Endothelial cell of umbilical vein (primary cell): Measurements from ENCODE around the gene CEP63. TPM values are rescaled to one million over a fixed set of nuclear protein-coding genes. Genes with fewer than 3 reads are reported as not detected.

Experiments
- BruUV-seq: library from RNA; stranded (reverse); fragments of 400-500 nt; replicated peaks from 2 replicates; lab custom pipeline; 2021; lab: Mats Ljungman, UMichigan
- CTCF ChIA-PET: fragments of 300-600, 350-600 bp; sonication (Branson Sonifier 250); formaldehyde crosslinking; loops from one replicate; lab custom pipeline; 2021; ENCODE audit warnings: antibody characterized with exemption, inconsistent platforms; lab: Charles Lee
- POLR2A ChIA-PET: fragments of 300-600, 350-600 bp; sonication (Branson Sonifier 250); formaldehyde crosslinking; loops from one replicate; lab custom pipeline; 2021; ENCODE audit warnings: antibody characterized with exemption, inconsistent platforms; lab: Charles Lee
- DNase-seq: peaks from one replicate; pipeline ENCODE4 v3.0.0-alpha.2; 2011; ENCODE audit warnings: low read depth, low spot score
- FAIRE-seq: peaks from 2 replicates; lab custom pipeline; 2011; peaks lifted over from hg19 to GRCh38; lab: Jason Lieb, UNC
- H2AFZ ChIP-seq: 2 replicates; pipeline ENCODE4 v1.6.0; 2012; ENCODE audit warnings: low read depth, low read length, control low read depth, inconsistent platforms
- H3K27ac ChIP-seq: 2 replicates; pipeline ENCODE4 v1.5.1; 2011; ENCODE audit warnings: low read depth, mild to moderate bottlenecking, control low read depth, low read length, moderate library complexity; ENCODE audit not compliant: insufficient read depth
- H3K27me3 ChIP-seq, 2 experiments: 2 replicates each; pipeline versions ENCODE4 v1.6.0 to v1.6.1; 2011; ENCODE audit warnings: low read length in 2 of 2, mixed read lengths in 1 of 2; ENCODE audit not compliant: control insufficient read depth in 2 of 2, insufficient read depth in 2 of 2
- H3K36me3 ChIP-seq, 2 experiments: 2 replicates in 1 of 2; 3 replicates in 1 of 2; pipeline ENCODE4 v1.5.1; 2011; ENCODE audit warnings: low read length in 2 of 2, mild to moderate bottlenecking in 1 of 2, moderate library complexity in 1 of 2; ENCODE audit not compliant: control insufficient read depth in 2 of 2, insufficient read depth in 2 of 2; ENCODE audit errors: extremely low read depth in 1 of 2
- H3K4me1 ChIP-seq: 3 replicates; pipeline ENCODE4 v1.5.1; 2011; ENCODE audit warnings: mild to moderate bottlenecking, low read length; ENCODE audit not compliant: control insufficient read depth, insufficient read depth; ENCODE audit errors: extremely low read depth
- H3K4me2 ChIP-seq: 2 replicates; pipeline ENCODE4 v1.6.1; 2011; ENCODE audit warnings: low read length, control low read depth, mixed read lengths; ENCODE audit not compliant: insufficient read depth
- H3K4me3 ChIP-seq, 3 experiments: fragments of 200-600 bp in 1 of 3; sonication (generic), shearing (Covaris generic) in 1 of 3; replicated peaks in 1 of 3; 2 replicates each; pipeline ENCODE4 v1.5.1; 2011 to 2016; ENCODE audit warnings: control low read depth in 3 of 3, low read length in 3 of 3, mild to moderate bottlenecking in 2 of 3, inconsistent platforms in 1 of 3, low read depth in 1 of 3, moderate library complexity in 1 of 3; ENCODE audit not compliant: insufficient read depth in 1 of 3
- H3K79me2 ChIP-seq: 2 replicates; pipeline ENCODE4 v1.6.0; 2012; ENCODE audit warnings: low read length, inconsistent platforms; ENCODE audit not compliant: control insufficient read depth, insufficient read depth
- H3K9ac ChIP-seq: replicated peaks from 2 replicates; pipeline ENCODE3; 2011; ENCODE audit warnings: low read length, control low read depth; ENCODE audit not compliant: insufficient read depth; ENCODE audit errors: extremely low read depth
- H3K9me1 ChIP-seq: replicated peaks from 3 replicates; pipeline ENCODE4 v1.6.0; 2011; ENCODE audit warnings: mild to moderate bottlenecking, low read length; ENCODE audit not compliant: control insufficient read depth, insufficient read depth; ENCODE audit errors: extremely low read depth
- H3K9me3 ChIP-seq: replicated peaks from 2 replicates; pipeline ENCODE4 v1.5.1; 2012; ENCODE audit warnings: low read length, inconsistent platforms; ENCODE audit not compliant: control insufficient read depth, insufficient read depth
- H4K20me1 ChIP-seq: replicated peaks from 2 replicates; pipeline ENCODE3; 2011; ENCODE audit warnings: mild to moderate bottlenecking, low read length; ENCODE audit not compliant: control insufficient read depth, insufficient read depth; ENCODE audit errors: extremely low read depth
- CTCF ChIP-seq, 2 donors: IDR thresholded peaks; 1 replicate in 1 of 2; 2 replicates in 1 of 2; pipeline ENCODE4 v1.5.1; 2011; ENCODE audit warnings: low read length in 2 of 2, mild to moderate bottlenecking in 2 of 2, moderate library complexity in 2 of 2, control low read depth in 1 of 2, inconsistent platforms in 1 of 2, low read depth in 1 of 2; ENCODE audit not compliant: insufficient read depth in 1 of 2; ENCODE audit errors: extremely low read depth in 1 of 2
- EZH2 ChIP-seq: IDR thresholded peaks from 2 replicates; pipeline ENCODE4 v1.6.1; 2012; ENCODE audit warnings: borderline replicate concordance, low read depth, mild to moderate bottlenecking, moderate library complexity, low read length, inconsistent platforms; ENCODE audit not compliant: severe bottlenecking
- FOS ChIP-seq: IDR thresholded peaks from 2 replicates; pipeline ENCODE4 v1.6.1; 2011; ENCODE audit warnings: mild to moderate bottlenecking, low read length, moderate library complexity, borderline replicate concordance; ENCODE audit not compliant: insufficient read depth
- GATA2 ChIP-seq: IDR thresholded peaks from 2 replicates; pipeline ENCODE4 v1.7.0; 2011; ENCODE audit warnings: low read depth, mild to moderate bottlenecking, moderate library complexity, mixed read lengths, low read length; ENCODE audit not compliant: insufficient read length, insufficient read depth
- JUN ChIP-seq: IDR thresholded peaks from 2 replicates; pipeline ENCODE4 v1.6.1; 2011; ENCODE audit warnings: borderline replicate concordance, low read depth; ENCODE audit not compliant: insufficient read length, insufficient read depth
- MYC ChIP-seq: IDR thresholded peaks from one replicate; pipeline ENCODE4 v1.6.1; 2011; ENCODE audit warnings: mild to moderate bottlenecking, low read depth, low read length
- POLR2A ChIP-seq: IDR thresholded peaks from 2 replicates; pipeline ENCODE4 v1.6.1; 2012; ENCODE audit warnings: low read depth, mild to moderate bottlenecking, control low read depth, low read length
- POLR2AphosphoS5 ChIP-seq: IDR thresholded peaks from 2 replicates; pipeline ENCODE4 v1.6.1; 2012; ENCODE audit warnings: low read depth, mild to moderate bottlenecking, control low read depth, low read length, moderate library complexity; ENCODE audit not compliant: insufficient read depth
- dilution Hi-C: fragments of 300-500 bp; cut with MboI; formaldehyde crosslinking; loops from one replicate; pipeline ENCODE4 v1.15.0; 2019; ENCODE audit warnings: low sequenced_read_pairs; ENCODE audit not compliant: extremely low pct_ligation_motif_present
- intact Hi-C: fragments of 100-400 bp; cut with micrococcal nuclease; formaldehyde crosslinking; loops from one replicate; pipeline ENCODE4 v1.10.0; 2022
- polyA plus RNA-seq, 4 experiments: library from polyadenylated mRNA; depleted of rRNA in 3 of 4; stranded (reverse) in 3 of 4; unstranded in 1 of 4; fragments of >200 nt; gene quantifications; 2 replicates each; pipeline versions ENCODE4 v1.2.1 to v1.2.3, GENCODE V29; 2011 to 2012; ENCODE audit warnings: missing spikeins in 1 of 4
- total RNA-seq: library from RNA; stranded (reverse); gene quantifications from 2 replicates; pipeline ENCODE4 v1.2.3, GENCODE V29; 2021
- TF ChIP-seq, protein P1 (sequence below): IDR thresholded peaks from 2 replicates; pipeline ENCODE4 v1.6.1; 2011; ENCODE audit not compliant: insufficient read depth, insufficient read length

CEP63 gene
- total and polyA plus RNA-seq, 2 donors (not counting 3 experiments of a cell fraction or from before 2014, with no cell fraction given) = 5.7 to 29.4 TPM

- Histone ChIP-seq H3K9ac (no peak overlapping the region), H3K27me3 (no peaks in the 10 kb centered on the region), H3K79me2 (no peaks in the 10 kb centered on the region), H2AFZ (no peak overlapping the region), H3K9me3 (no peaks in the 10 kb centered on the region), H3K9me1 (no peaks in the 10 kb centered on the region), H3K4me2 (no peak overlapping the region), H3K4me3 (no peak overlapping the region), H4K20me1 (no peaks in the 10 kb centered on the region), H3K4me1 (peaks cover 9% of the 10 kb centered on the region), H3K27ac (no peak overlapping the region), H3K36me3 (no peaks in the 10 kb centered on the region)
- no peak for TF ChIP-seq JUN
- TF ChIP-seq, protein P1, sequence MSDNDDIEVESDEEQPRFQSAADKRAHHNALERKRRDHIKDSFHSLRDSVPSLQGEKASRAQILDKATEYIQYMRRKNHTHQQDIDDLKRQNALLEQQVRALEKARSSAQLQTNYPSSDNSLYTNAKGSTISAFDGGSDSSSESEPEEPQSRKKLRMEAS = no peak
- TF ChIP-seq POLR2A = no peak
- TF ChIP-seq MYC = no peak
- no peak for TF ChIP-seq POLR2AphosphoS5
- TF ChIP-seq GATA2 = no peak
- dilution Hi-C loops = no loop called here
- FAIRE-seq (no peak), DNase-seq (no peak)
- ChIA-PET CTCF (interaction anchor here (1.8 kb wide), 1 partner anchor 9 kb away, joined by 6 read pairs; no protein-coding TSS in a partner anchor), POLR2A (no interaction called here)
- intact Hi-C loops = no loop called here
- no TSS peak for BruUV-seq
These were observed 21.0 kb upstream of the CEP63 start for GRCh38 chr3:134464689-134465365.

GRCh38 chr3:134466331-134466730 is 19.5 kb upstream of the CEP63 start:
- Histone ChIP-seq H3K27ac (no peak overlapping the region), H2AFZ (no peak overlapping the region), H3K79me2 (no peaks in the 10 kb centered on the region), H4K20me1 (no peaks in the 10 kb centered on the region), H3K4me2 (no peak overlapping the region), H3K9ac (no peak overlapping the region), H3K9me1 (no peaks in the 10 kb centered on the region), H3K4me1 (peaks cover 11% of the 10 kb centered on the region), H3K36me3 (no peaks in the 10 kb centered on the region), H3K4me3 (no peak overlapping the region), H3K27me3 (no peaks in the 10 kb centered on the region), H3K9me3 (no peaks in the 10 kb centered on the region)
- DNase-seq (no peak), FAIRE-seq (no peak)
- ChIA-PET CTCF (interaction anchor here (0.7 kb wide), 1 partner anchor 149 kb away, joined by 4 read pairs; no protein-coding TSS in a partner anchor), POLR2A (no interaction called here)
- no TSS peak for BruUV-seq
- intact Hi-C loops (no loop called here), dilution Hi-C loops (no loop called here)
- TF ChIP-seq POLR2A = no peak
- TF ChIP-seq CTCF (IDR thresholded peaks at IDR 0.05; ENCODE audit: extremely low read depth in 1 of 2, insufficient read depth in 1 of 2, low read depth in 1 of 2, low read length in 2 of 2) = no peak
- TF ChIP-seq MYC = no peak
- no peak for TF ChIP-seq POLR2AphosphoS5
- TF ChIP-seq, protein P1 = no peak
- no peak for TF ChIP-seq FOS
- no peak for TF ChIP-seq JUN
- no peak for TF ChIP-seq EZH2
- TF ChIP-seq GATA2 = no peak
